Gastroesophageal sphincter (tissue), 4 donors: ENCODE results near the gene PLEKHG3. TPM values are rescaled to one million over a fixed set of nuclear protein-coding genes. Genes with fewer than 3 reads are reported as not detected.

Experiments
- ATAC-seq: fragments of 150-250 bp; one replicate; pipeline ENCODE4 v1.9.1; 2016; ENCODE audit warnings: mild to moderate bottlenecking, moderate library complexity
- H3K27ac ChIP-seq, 4 donors: fragments of 200-600 bp; sonication (generic) in 3 of 4; 1 replicate in 3 of 4; 2 replicates in 1 of 4; pipeline ENCODE4 v1.5.1; 2016 to 2019
- H3K27me3 ChIP-seq: fragments of 200-600 bp; sonication (generic); one replicate; pipeline ENCODE4 v1.5.1; 2019
- H3K36me3 ChIP-seq, 2 donors: fragments of 200-600 bp; sonication (generic); one replicate each; pipeline ENCODE4 v1.5.1; 2019; ENCODE audit warnings: control low read depth in 1 of 2
- H3K4me1 ChIP-seq, 3 donors: fragments of 200-600 bp; sonication (generic); 1 replicate in 2 of 3; 2 replicates in 1 of 3; pipeline ENCODE4 v1.5.1; 2016 to 2019; ENCODE audit warnings: control low read depth in 2 of 3
- H3K4me3 ChIP-seq, 2 donors: fragments of 200-600 bp; sonication (generic); one replicate each; pipeline ENCODE4 v1.5.1; 2019; ENCODE audit warnings: mild to moderate bottlenecking in 1 of 2, moderate library complexity in 1 of 2
- H3K9me3 ChIP-seq, 3 donors: fragments of 200-600 bp; sonication (generic); one replicate each; pipeline ENCODE4 v1.5.1; 2017 to 2019; ENCODE audit warnings: control low read depth in 2 of 3
- EP300 ChIP-seq: sonication (generic); formaldehyde crosslinking; IDR thresholded peaks from one replicate; pipeline ENCODE4 v1.6.1; 2017; ENCODE audit warnings: antibody characterized with exemption, mild to moderate bottlenecking
- POLR2A ChIP-seq, 2 donors: fragments of 450-650 bp; IDR thresholded peaks; one replicate each; pipeline ENCODE4 v1.6.1; 2017; ENCODE audit warnings: antibody characterized with exemption in 2 of 2, mild to moderate bottlenecking in 2 of 2, moderate library complexity in 1 of 2
- POLR2AphosphoS5 ChIP-seq: sonication (generic); formaldehyde crosslinking; IDR thresholded peaks from one replicate; pipeline ENCODE4 v1.6.1; 2017; ENCODE audit warnings: antibody characterized with exemption
- WGBS, 2 donors: methylation state at CpG; one replicate each; pipeline ENCODE4 v1.1.5; 2018; ENCODE audit warnings: low coverage in 1 of 2; 5-methylcytosine and 5-hydroxymethylcytosine counted together
- total RNA-seq, 4 donors: library from RNA; depleted of rRNA; stranded (reverse); fragments of >200 nt; gene quantifications; one replicate each; pipeline ENCODE4 v1.1.0, GENCODE V29; 2016
- TF ChIP-seq, protein P1 (sequence below), 4 experiments: fragments of 200-600 bp in 2 of 4; fragments of 450-650 bp in 2 of 4; sonication (generic) in 1 of 4; IDR thresholded peaks; one replicate each; pipeline ENCODE4 v1.5.1; 2017 to 2019; ENCODE audit warnings: antibody characterized with exemption in 4 of 4, mild to moderate bottlenecking in 2 of 4, moderate library complexity in 2 of 4

PLEKHG3 gene
- total RNA-seq, 4 donors from 2014 or later: 44.2 to 79.4 (median 57.7) TPM

DNA sequence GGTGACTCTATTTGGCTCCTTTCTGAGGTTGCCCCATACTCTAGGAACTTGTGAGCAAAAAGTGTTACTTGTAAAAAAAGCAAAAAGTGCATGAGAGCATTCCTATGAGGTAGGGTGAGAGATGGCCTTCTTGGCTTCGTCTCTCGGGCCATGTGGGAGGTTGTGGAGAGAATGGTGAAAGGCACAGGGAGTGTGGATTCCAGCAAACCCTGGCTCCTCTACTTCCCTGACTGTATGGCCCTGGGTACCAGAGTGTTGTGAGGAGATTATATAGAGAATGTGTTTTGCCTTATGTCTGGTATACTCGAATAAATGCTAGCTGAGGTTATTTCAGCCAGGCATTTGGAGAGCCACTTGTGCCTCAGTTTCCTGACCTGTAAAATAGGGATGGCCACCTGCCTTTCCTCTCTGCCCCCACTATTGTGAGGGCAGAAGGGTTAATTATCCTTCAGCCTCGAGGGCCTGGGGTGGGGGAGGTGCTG is 11.0 kb downstream of the PLEKHG3 start:
- ATAC-seq: no peak
- WGBS, 2 donors: 44 to 59% methylated on average over 3 to 4 of the region's 4 CpGs

DNA sequence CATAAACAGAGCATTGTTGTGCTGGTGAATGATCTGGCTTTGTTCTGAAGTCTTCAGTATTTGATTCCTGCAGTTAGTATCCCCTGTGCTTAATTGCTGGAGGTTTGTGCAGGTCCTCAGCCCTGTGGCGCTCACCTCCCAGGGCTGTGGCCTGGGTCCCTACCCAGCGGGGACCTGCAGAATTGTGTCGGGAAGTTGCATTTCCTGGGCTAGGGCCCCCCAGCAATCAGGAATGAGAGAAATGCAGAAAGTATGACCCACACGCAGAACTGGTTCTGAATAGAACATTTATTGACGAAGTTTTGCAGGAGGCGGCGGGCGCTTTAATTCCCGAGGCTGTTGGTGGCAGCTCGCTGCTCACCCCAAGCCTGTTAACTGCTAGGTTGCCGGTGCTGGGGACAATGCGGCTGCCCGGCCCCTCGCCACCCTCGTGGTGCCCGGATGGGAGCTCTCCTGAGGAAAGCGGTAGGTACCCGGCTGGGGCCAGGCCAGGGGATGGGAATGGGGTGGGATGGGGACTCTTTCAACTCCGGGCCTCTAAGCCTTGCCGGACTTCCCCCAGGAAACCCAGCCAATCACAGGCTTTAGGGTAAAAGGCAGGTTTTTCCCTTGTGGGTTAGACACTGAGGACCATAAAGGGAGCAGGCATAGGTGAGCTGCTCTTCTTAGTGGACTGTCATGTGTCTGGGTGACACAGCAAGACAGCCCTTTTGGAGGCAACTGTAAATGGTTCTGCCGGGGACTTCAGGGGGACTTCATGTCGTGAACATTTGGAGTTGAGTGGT is 11.6 kb downstream of the PLEKHG3 start:
- H3K4me1 ChIP-seq: peaks cover 15 to 77% (median 31%) of the 10 kb centered on the region in 3 donors
- H3K9me3 ChIP-seq: peaks cover 0 to 14% (median 0%) of the 10 kb centered on the region in 3 donors
- no peaks in the 10 kb centered on the region for H3K36me3 ChIP-seq
- H3K27me3 ChIP-seq: no peaks in the 10 kb centered on the region
- H3K27ac ChIP-seq: peak overlapping the region; percentile 36 to 83 (median 80)
- TF ChIP-seq POLR2A (IDR thresholded peaks at IDR 0.05) (no peak), POLR2AphosphoS5 (peak; percentile 12)
- WGBS, 2 donors: 33% methylated on average over 7 of the region's 22 CpGs; no CpG with 5 or more reads in 1 of the 2 donors
- ATAC-seq: no peak
- peak overlapping the region; percentile 28 to 50 for H3K4me3 ChIP-seq

More for the DNA sequence above, 11.0 kb downstream of the PLEKHG3 start:
- Histone ChIP-seq H3K27me3 (no peaks in the 10 kb centered on the region), H3K27ac (peak overlapping the region in 3 of 4 donors; percentile 78 to 83 (median 81)), H3K9me3 (peaks cover 0 to 14% (median 0%) of the 10 kb centered on the region in 3 donors), H3K4me3 (peak overlapping the region in 1 of 2 donors; percentile 50), H3K4me1 (peaks cover 15 to 77% (median 30%) of the 10 kb centered on the region in 3 donors), H3K36me3 (no peaks in the 10 kb centered on the region)
- TF ChIP-seq EP300 (no peak), POLR2A (IDR thresholded peaks at IDR 0.05) (no peak), POLR2AphosphoS5 (no peak)
- TF ChIP-seq, protein P1, sequence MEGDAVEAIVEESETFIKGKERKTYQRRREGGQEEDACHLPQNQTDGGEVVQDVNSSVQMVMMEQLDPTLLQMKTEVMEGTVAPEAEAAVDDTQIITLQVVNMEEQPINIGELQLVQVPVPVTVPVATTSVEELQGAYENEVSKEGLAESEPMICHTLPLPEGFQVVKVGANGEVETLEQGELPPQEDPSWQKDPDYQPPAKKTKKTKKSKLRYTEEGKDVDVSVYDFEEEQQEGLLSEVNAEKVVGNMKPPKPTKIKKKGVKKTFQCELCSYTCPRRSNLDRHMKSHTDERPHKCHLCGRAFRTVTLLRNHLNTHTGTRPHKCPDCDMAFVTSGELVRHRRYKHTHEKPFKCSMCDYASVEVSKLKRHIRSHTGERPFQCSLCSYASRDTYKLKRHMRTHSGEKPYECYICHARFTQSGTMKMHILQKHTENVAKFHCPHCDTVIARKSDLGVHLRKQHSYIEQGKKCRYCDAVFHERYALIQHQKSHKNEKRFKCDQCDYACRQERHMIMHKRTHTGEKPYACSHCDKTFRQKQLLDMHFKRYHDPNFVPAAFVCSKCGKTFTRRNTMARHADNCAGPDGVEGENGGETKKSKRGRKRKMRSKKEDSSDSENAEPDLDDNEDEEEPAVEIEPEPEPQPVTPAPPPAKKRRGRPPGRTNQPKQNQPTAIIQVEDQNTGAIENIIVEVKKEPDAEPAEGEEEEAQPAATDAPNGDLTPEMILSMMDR (IDR thresholded peaks at IDR 0.05): no peak

DNA sequence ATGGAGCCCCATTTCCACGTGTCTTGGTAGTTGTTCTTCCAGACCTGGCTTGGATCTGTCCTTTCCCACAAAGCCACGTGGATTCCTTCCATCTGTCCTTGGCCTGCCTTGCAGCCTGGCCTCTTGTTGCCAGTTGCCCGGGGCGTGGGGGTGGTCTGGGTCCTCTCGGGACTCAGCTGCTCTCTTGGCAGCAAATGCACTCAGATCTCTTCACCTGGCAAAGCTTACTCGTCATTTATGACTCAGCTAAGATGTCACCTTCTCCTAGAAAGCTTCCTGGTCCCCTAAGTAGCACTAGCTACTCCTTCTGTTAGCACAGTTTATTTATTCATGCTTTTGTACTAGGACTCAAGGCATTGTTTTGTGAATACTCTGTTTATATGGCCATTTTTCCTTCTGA is 13.6 kb downstream of the PLEKHG3 start:
- TF ChIP-seq POLR2A (IDR thresholded peaks at IDR 0.05) (no peak), POLR2AphosphoS5 (peak; percentile 69)
- 7 to 28% methylated on average over 3 to 4 of the region's 6 CpGs for WGBS, 2 donors
- peaks cover 0 to 14% (median 0%) of the 10 kb centered on the region in 3 donors for H3K9me3 ChIP-seq
- no peak for ATAC-seq
- H3K27ac ChIP-seq: peak overlapping the region; percentile 13 to 83 (median 80)
- H3K36me3 ChIP-seq: no peaks in the 10 kb centered on the region
- H3K27me3 ChIP-seq: no peaks in the 10 kb centered on the region
- H3K4me1 ChIP-seq: peaks cover 15 to 87% (median 48%) of the 10 kb centered on the region in 3 donors
- H3K4me3 ChIP-seq: no peak overlapping the region

DNA sequence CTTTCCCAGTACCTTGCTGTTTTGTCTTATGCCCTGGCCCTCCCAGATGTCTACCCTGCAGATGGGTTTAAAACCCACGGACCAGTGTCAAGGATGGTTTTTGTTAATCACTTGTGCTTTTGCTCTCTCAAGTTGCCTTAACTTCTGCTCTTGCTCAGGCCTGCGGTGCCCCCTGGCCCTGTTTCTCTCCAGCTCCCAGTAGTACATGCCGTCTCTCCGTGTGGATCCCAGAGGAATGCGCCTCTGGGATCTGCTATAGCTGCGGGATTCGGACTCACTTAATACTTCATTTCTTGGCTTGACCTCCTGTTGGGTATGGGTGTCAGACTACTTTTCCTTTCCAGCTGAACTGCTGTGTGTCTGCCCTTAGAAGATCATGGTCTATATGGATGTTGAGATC is 14.5 kb downstream of the PLEKHG3 start:
- H3K9me3 ChIP-seq: peaks cover 0 to 5% (median 0%) of the 10 kb centered on the region in 3 donors
- H3K4me3 ChIP-seq: no peak overlapping the region
- H3K27me3 ChIP-seq: no peaks in the 10 kb centered on the region
- H3K36me3 ChIP-seq: no peaks in the 10 kb centered on the region
- peak overlapping the region; percentile 25 to 83 (median 80) for H3K27ac ChIP-seq
- peaks cover 15 to 96% (median 48%) of the 10 kb centered on the region in 3 donors for H3K4me1 ChIP-seq
- 69 to 83% methylated on average over 1 to 7 of the region's 7 CpGs for WGBS, 2 donors
- ATAC-seq: no peak
- peak; percentile 63 for TF ChIP-seq POLR2AphosphoS5
- TF ChIP-seq POLR2A (IDR thresholded peaks at IDR 0.05): no peak

DNA sequence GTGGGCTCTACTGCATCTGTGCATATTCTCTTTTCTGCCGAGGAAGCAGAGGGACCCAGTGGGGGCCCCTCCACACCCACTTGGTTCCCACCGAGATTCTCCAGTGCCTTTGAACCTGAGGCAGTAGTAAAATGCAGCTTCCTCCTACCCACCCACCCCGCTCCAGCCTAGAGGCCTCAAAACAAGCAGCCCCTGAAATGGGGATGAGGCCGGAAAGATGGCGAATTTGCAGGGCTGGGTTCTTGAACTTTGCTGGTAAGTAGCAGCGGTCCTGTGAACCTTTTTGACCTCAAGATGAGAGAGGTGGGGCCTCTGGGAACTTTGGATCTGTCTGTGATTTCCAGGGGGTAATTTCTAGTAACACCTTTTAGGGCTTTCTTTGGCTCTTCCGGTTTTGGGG is 15.4 kb downstream of the PLEKHG3 start:
- Histone ChIP-seq H3K9me3 (no peaks in the 10 kb centered on the region), H3K36me3 (no peaks in the 10 kb centered on the region), H3K4me1 (peaks cover 15 to 100% (median 48%) of the 10 kb centered on the region in 3 donors), H3K4me3 (no peak overlapping the region), H3K27me3 (no peaks in the 10 kb centered on the region), H3K27ac (peak overlapping the region in 3 of 4 donors; percentile 78 to 83 (median 81))
- WGBS, 2 donors: 33 to 65% methylated on average over 1 to 3 of the region's 7 CpGs
- TF ChIP-seq POLR2A (IDR thresholded peaks at IDR 0.05) (no peak), EP300 (no peak), POLR2AphosphoS5 (no peak)
- TF ChIP-seq, protein P1 (IDR thresholded peaks at IDR 0.05): no peak
- ATAC-seq: no peak

DNA sequence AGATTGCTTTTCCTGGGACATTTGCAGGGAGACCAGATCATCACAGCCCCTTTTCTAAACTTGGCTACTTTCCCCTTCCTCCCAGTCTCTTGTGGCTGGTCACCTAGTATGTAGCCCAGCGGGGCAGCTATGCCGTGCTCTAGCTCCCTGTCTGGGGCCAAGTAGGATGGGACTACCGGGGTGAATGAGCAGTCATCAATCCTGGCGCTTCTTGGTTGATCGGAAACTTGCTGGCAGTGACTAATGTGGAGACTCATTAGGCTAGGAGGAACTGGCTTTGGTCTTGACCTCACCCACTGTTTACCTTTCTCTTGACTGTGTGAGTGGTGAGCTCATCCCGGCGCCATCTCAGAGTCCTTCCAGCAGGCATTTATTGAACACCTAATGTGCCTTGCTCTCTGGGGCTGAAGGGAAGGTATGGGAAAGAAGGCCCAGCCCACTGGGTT is 15.9 kb downstream of the PLEKHG3 start:
- Histone ChIP-seq H3K4me3 (no peak overlapping the region), H3K36me3 (no peaks in the 10 kb centered on the region), H3K4me1 (peaks cover 15 to 100% (median 48%) of the 10 kb centered on the region in 3 donors), H3K27ac (peak overlapping the region in 3 of 4 donors; percentile 78 to 83 (median 81)), H3K9me3 (no peaks in the 10 kb centered on the region), H3K27me3 (no peaks in the 10 kb centered on the region)
- TF ChIP-seq POLR2A (IDR thresholded peaks at IDR 0.05) (no peak), EP300 (no peak), POLR2AphosphoS5 (peak; percentile 76)
- TF ChIP-seq, protein P1 (IDR thresholded peaks at IDR 0.05): no peak
- ATAC-seq: no peak
- WGBS, 2 donors: no CpG with 5 or more reads among the region's 7 CpGs
